Putamen (tissue), 1 donor: ENCODE measurements around the gene PSMD5.
A peak's percentile ranks its signal among the peaks of the same experiment; 100 is the strongest.
"Not testable (repeated sequence)": the region's sequence is repeated elsewhere in the genome, so short reads cannot be mapped to it uniquely, and the experiment has no call there.

Source experiments
- DNase-seq: peaks from one replicate; pipeline ENCODE4 v3.0.0-alpha.2; 2016; ENCODE audit warnings: low spot score

PSMD5 gene

GRCh38 chr9:120807607-120808379 is 34.9 kb downstream of the PSMD5 start:
- DNase-seq: no peak

GRCh38 chr9:120804784-120805363 is 37.8 kb downstream of the PSMD5 start:
- not testable (repeated sequence) for DNase-seq

- DNase-seq: no peak
Observed at GRCh38 chr9:120801441-120801840, 41.3 kb downstream of the PSMD5 start.

- DNase-seq: peak; percentile 92
Observed at GRCh38 chr9:120792898-120793765, 49.6 kb downstream of the PSMD5 start, which contains the start of gene FBXW2. FBXW2 (minus strand) TSS chr9:120793416; CDS start chr9:120788258, 5,158 bp downstream.

- DNase-seq: no peak
Observed at GRCh38 chr9:120791161-120791560, 51.6 kb downstream of the PSMD5 start.

GRCh38 chr9:120787933-120788332 is 54.8 kb downstream of the PSMD5 start:
- DNase-seq: no peak

- no peak for DNase-seq
Observed at GRCh38 chr9:120783602-120784047, 59.1 kb downstream of the PSMD5 start.

- DNase-seq: no peak
Observed at GRCh38 chr9:120781236-120781635, 61.5 kb downstream of the PSMD5 start.

GRCh38 chr9:120780367-120780766 is 62.4 kb downstream of the PSMD5 start:
- no peak for DNase-seq

GRCh38 chr9:120779227-120779626 is 63.5 kb downstream of the PSMD5 start:
- no peak for DNase-seq

GRCh38 chr9:120778758-120779157 is 64.0 kb downstream of the PSMD5 start:
- no peak for DNase-seq

- DNase-seq: no peak
Observed at GRCh38 chr9:120777229-120777628, 65.5 kb downstream of the PSMD5 start.

GRCh38 chr9:120776788-120777187 is 65.9 kb downstream of the PSMD5 start:
- DNase-seq: no peak

GRCh38 chr9:120775859-120776258 is 66.9 kb downstream of the PSMD5 start:
- no peak for DNase-seq

- no peak for DNase-seq
Observed at GRCh38 chr9:120774719-120775118, 68.0 kb downstream of the PSMD5 start.

GRCh38 chr9:120773256-120773655 is 69.5 kb downstream of the PSMD5 start:
- no peak for DNase-seq

- no peak for DNase-seq
Observed at GRCh38 chr9:120770931-120771330, 71.8 kb downstream of the PSMD5 start.

- DNase-seq: no peak
Observed at GRCh38 chr9:120768886-120769285, 73.8 kb downstream of the PSMD5 start.

- no peak for DNase-seq
Observed at GRCh38 chr9:120768247-120768646, 74.5 kb downstream of the PSMD5 start.

GRCh38 chr9:120767451-120767850 is 75.3 kb downstream of the PSMD5 start:
- no peak for DNase-seq
